Measurements from ENCODE around the gene NPPB. TPM values are rescaled to one million over a fixed set of nuclear protein-coding genes. Genes with fewer than 3 reads are reported as not detected.

NPPB gene
- total and polyA plus RNA-seq, 2 of the 8 experiments (the other 6 are each of a cell fraction or from before 2014, with no cell fraction given): 0.36 to 0.91 TPM

DNA sequence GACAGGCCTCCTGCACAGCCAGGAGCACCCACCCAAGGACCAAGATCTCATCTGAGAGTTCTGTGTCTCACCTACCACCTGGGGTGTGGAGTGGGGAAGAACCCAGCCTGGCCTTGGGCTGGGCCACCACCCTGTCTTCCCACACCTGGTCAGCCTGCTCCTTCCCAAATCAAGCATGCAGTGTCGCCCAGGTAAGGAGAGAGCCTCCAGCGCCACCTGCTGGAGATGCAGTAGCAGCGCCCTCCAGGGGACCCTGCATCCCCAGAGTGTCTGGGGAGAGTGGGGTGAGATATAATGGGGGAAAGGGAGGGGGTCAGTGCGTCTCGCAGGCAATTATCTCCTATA is 35.1 kb upstream of the NPPB start (continued):
- TF ChIP-seq, protein P1, sequence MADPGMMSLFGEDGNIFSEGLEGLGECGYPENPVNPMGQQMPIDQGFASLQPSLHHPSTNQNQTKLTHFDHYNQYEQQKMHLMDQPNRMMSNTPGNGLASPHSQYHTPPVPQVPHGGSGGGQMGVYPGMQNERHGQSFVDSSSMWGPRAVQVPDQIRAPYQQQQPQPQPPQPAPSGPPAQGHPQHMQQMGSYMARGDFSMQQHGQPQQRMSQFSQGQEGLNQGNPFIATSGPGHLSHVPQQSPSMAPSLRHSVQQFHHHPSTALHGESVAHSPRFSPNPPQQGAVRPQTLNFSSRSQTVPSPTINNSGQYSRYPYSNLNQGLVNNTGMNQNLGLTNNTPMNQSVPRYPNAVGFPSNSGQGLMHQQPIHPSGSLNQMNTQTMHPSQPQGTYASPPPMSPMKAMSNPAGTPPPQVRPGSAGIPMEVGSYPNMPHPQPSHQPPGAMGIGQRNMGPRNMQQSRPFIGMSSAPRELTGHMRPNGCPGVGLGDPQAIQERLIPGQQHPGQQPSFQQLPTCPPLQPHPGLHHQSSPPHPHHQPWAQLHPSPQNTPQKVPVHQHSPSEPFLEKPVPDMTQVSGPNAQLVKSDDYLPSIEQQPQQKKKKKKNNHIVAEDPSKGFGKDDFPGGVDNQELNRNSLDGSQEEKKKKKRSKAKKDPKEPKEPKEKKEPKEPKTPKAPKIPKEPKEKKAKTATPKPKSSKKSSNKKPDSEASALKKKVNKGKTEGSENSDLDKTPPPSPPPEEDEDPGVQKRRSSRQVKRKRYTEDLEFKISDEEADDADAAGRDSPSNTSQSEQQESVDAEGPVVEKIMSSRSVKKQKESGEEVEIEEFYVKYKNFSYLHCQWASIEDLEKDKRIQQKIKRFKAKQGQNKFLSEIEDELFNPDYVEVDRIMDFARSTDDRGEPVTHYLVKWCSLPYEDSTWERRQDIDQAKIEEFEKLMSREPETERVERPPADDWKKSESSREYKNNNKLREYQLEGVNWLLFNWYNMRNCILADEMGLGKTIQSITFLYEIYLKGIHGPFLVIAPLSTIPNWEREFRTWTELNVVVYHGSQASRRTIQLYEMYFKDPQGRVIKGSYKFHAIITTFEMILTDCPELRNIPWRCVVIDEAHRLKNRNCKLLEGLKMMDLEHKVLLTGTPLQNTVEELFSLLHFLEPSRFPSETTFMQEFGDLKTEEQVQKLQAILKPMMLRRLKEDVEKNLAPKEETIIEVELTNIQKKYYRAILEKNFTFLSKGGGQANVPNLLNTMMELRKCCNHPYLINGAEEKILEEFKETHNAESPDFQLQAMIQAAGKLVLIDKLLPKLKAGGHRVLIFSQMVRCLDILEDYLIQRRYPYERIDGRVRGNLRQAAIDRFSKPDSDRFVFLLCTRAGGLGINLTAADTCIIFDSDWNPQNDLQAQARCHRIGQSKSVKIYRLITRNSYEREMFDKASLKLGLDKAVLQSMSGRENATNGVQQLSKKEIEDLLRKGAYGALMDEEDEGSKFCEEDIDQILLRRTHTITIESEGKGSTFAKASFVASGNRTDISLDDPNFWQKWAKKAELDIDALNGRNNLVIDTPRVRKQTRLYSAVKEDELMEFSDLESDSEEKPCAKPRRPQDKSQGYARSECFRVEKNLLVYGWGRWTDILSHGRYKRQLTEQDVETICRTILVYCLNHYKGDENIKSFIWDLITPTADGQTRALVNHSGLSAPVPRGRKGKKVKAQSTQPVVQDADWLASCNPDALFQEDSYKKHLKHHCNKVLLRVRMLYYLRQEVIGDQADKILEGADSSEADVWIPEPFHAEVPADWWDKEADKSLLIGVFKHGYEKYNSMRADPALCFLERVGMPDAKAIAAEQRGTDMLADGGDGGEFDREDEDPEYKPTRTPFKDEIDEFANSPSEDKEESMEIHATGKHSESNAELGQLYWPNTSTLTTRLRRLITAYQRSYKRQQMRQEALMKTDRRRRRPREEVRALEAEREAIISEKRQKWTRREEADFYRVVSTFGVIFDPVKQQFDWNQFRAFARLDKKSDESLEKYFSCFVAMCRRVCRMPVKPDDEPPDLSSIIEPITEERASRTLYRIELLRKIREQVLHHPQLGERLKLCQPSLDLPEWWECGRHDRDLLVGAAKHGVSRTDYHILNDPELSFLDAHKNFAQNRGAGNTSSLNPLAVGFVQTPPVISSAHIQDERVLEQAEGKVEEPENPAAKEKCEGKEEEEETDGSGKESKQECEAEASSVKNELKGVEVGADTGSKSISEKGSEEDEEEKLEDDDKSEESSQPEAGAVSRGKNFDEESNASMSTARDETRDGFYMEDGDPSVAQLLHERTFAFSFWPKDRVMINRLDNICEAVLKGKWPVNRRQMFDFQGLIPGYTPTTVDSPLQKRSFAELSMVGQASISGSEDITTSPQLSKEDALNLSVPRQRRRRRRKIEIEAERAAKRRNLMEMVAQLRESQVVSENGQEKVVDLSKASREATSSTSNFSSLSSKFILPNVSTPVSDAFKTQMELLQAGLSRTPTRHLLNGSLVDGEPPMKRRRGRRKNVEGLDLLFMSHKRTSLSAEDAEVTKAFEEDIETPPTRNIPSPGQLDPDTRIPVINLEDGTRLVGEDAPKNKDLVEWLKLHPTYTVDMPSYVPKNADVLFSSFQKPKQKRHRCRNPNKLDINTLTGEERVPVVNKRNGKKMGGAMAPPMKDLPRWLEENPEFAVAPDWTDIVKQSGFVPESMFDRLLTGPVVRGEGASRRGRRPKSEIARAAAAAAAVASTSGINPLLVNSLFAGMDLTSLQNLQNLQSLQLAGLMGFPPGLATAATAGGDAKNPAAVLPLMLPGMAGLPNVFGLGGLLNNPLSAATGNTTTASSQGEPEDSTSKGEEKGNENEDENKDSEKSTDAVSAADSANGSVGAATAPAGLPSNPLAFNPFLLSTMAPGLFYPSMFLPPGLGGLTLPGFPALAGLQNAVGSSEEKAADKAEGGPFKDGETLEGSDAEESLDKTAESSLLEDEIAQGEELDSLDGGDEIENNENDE (IDR thresholded peaks at IDR 0.05; ENCODE audit: insufficient replicate concordance, low read length): no peak
- TF ChIP-seq, protein P2, sequence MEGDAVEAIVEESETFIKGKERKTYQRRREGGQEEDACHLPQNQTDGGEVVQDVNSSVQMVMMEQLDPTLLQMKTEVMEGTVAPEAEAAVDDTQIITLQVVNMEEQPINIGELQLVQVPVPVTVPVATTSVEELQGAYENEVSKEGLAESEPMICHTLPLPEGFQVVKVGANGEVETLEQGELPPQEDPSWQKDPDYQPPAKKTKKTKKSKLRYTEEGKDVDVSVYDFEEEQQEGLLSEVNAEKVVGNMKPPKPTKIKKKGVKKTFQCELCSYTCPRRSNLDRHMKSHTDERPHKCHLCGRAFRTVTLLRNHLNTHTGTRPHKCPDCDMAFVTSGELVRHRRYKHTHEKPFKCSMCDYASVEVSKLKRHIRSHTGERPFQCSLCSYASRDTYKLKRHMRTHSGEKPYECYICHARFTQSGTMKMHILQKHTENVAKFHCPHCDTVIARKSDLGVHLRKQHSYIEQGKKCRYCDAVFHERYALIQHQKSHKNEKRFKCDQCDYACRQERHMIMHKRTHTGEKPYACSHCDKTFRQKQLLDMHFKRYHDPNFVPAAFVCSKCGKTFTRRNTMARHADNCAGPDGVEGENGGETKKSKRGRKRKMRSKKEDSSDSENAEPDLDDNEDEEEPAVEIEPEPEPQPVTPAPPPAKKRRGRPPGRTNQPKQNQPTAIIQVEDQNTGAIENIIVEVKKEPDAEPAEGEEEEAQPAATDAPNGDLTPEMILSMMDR (IDR thresholded peaks at IDR 0.05; ENCODE audit: control extremely low read depth in 1 of 3, insufficient read depth in 1 of 3, low read depth in 1 of 3, low read length in 3 of 3): peak; percentile 97 to 98 (median 98)
- TF ChIP-seq CHD2 (IDR thresholded peaks at IDR 0.05; ENCODE audit: low read length) (no peak), POLR2AphosphoS5 (IDR thresholded peaks at IDR 0.05; ENCODE audit: low read depth, low read length) (no peak), CBX5 (IDR thresholded peaks at IDR 0.05; ENCODE audit: low read depth, low read length) (no peak)

Data from H1 (cell line).